HG03442 (cell line): ENCODE measurements around the gene CLIC3.
A peak's percentile ranks its signal among the peaks of the same experiment; 100 is the strongest.

Experiments used
- ATAC-seq: cut with Tn5 transposase; IDR thresholded peaks from one replicate; pipeline ENCODE4 v1.9.1; 2021; ENCODE audit warnings: mild to moderate bottlenecking, moderate library complexity; ENCODE audit not compliant: unreplicated experiment

The CLIC3 gene

DNA sequence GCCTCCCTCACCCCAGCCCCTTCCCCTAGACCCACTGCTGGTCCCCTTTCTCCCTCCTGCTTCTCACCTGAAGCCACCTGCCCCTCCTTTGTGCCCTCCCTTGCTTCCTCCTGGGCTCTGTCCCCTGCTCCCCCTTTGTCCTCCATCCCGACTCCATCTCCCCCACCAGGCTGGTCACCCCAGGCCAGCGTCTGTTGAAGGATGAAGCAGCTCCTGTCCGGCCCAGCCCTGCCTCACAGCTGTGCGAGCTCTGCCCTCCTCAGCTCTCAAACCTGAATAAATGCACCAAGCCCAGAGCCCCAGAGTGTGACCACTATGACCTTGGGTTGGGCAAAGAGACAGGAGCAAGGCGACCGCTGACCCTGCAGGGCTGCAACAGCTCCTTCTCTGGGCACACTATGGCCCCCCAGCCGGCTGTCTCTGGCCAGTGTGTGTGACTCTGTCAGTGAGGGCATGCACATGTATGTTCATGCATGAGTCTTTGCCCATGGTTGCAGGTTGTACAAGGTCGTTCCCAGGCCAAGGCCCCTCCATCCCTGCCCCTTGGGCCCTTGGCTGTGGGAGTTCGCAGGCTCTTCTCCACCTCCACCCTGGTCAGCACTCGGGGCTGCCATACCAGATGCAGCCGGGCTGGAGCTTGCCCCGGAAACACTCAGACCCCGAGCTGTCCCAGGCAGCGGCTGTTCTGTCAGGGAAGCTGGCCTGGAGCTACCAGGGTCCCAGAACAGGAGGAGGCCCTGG is 41.0 kb downstream of the CLIC3 start:
- ATAC-seq = no peak

GRCh38 chr9:136954270-136955083 is 41.9 kb downstream of the CLIC3 start:
- no peak for ATAC-seq

DNA sequence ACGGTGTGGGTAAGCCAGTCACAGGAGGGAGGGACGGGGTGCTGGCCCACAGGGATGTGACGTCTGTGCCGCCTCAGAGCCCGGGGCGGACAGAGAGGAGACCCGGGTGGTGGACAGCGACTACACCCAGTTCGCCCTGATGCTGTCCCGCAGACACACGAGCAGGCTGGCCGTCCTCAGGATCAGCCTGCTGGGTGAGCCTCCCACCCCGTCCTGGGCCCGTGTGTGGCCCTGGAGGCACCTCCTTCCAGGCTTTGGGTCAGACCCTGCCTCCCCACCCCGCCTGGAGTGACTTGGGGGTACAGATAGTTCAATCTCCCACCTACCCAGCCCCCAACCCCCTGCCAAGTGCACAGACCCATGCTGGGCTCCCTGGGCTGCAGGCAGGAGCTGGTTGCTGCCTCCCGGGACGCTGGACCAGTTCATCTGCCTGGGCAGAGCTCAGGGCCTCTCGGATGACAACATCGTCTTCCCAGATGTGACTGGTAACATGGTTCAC is 42.5 kb downstream of the CLIC3 start:
- no peak for ATAC-seq

GRCh38 chr9:136952876-136953770 is 43.2 kb downstream of the CLIC3 start:
- ATAC-seq = no peak

GRCh38 chr9:136952321-136952850 is 44.0 kb downstream of the CLIC3 start:
- ATAC-seq = no peak

- no peak for ATAC-seq
Measured at GRCh38 chr9:136951541-136952320, 44.6 kb downstream of the CLIC3 start, which contains the start of gene LCN12. Gene LCN12, plus strand, starts transcription at chr9:136952273. Its CDS starts 55 bp downstream, at chr9:136952328.

- ATAC-seq = no peak
Measured at GRCh38 chr9:136950656-136951276, 45.6 kb downstream of the CLIC3 start.

DNA sequence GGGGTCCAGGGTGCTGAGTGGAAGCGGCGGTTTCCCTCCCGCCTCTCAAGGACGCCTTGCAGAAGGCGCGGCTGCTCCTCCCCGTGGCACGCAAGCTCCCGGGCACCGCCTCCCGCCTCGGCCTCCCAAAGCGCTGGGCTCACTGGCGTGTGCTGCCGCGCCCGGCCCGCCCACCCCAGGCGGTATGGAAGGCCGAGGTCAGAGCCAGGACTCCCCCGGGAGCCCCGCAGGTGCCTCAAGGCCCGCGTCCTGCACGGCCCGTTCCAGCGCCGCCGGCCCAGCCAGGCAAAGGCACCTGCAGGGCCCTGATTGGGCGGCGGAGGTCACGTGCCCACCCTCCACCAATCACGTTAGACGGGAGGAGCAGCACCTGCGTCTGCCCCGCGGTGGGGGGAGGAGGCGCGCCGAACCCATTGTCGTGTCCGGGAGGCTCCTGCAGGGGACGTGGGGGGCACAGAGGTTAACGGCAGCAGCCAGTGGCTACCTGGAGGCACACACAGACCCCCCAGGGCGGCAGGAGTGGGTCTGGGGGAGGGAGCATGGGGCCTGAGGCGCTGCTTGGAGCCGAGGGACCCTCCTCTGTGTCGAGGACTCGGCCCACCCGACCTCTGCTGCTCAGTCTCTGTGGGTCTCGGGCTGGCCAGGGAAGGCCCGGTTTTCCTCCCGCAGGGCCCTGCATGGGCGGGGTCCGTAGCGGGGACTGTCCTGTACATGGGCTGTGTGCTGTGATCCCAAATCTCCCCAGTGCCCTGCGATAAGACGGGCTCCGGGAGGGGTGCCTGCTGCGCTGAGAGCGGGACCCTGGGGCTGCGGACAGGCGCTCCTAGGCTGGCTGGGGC is 46.3 kb downstream of the CLIC3 start:
- peak; percentile 82 for ATAC-seq

DNA sequence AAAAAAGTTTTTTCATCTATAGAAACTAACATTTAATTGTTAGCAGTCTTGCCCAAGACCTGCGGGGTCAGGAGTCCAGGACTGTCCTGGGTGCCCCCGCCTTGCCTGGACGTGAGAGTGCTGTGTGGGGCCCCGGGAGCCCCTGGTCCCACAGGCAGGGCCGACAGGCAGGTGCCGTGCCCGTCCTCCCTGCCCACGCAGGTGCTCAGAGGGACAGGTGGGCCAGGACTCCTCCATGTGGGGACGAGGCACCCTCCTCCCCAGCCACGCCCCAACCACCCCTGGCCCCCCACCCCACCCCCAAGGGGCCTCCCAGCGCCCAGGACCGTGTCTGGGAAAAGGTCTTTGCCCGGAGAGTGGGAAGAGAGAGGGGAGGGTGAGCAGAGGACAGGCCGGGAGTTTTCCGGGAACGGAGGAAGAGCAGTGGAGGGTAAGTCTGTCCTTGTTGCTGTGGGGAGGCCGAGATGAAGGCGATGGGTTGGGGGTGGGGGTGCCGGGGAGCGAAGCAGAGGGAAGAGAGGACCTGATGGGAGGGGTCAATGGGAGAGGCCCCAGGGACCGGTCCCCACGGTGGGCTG is 47.0 kb downstream of the CLIC3 start:
- ATAC-seq = no peak

- no peak for ATAC-seq
Measured at GRCh38 chr9:136947955-136948510, 48.3 kb downstream of the CLIC3 start.

GRCh38 chr9:136947028-136947891 is 49.1 kb downstream of the CLIC3 start:
- ATAC-seq = no peak

- no peak for ATAC-seq
Measured at GRCh38 chr9:136946228-136947027, 49.9 kb downstream of the CLIC3 start.

- ATAC-seq = no peak
Measured at GRCh38 chr9:136945333-136946227, 50.8 kb downstream of the CLIC3 start.
